Stimulated activated naive CD8-positive, alpha-beta T cell treated with anti-CD3 and anti-CD28 coated beads, Interleukin-15, Interleukin-2, amounts not matched to agents 100 ng/mL and 50 ng/mL, for 24 hours (primary cell): ENCODE results near the gene EHMT2.
"Not testable (repeated sequence)": the region's sequence is repeated elsewhere in the genome, so short reads cannot be mapped to it uniquely, and the experiment has no call there.

Source experiments
- H3K27ac Mint-ChIP-seq: one replicate; pipeline ENCODE4 v1.8.0; 2021; ENCODE audit warnings: mild to moderate bottlenecking, mixed read lengths
- H3K27me3 Mint-ChIP-seq: one replicate; pipeline ENCODE4 v1.8.0; 2021; ENCODE audit warnings: mixed read lengths
- H3K36me3 Mint-ChIP-seq: one replicate; pipeline ENCODE4 v1.8.0; 2021; ENCODE audit warnings: low read depth, mixed read lengths
- H3K4me1 Mint-ChIP-seq: one replicate; pipeline ENCODE4 v1.8.0; 2021; ENCODE audit warnings: low read depth, mixed read lengths
- H3K4me3 Mint-ChIP-seq: one replicate; pipeline ENCODE4 v1.8.0; 2021; ENCODE audit warnings: mild to moderate bottlenecking, mixed read lengths
- H3K9me3 Mint-ChIP-seq: one replicate; pipeline ENCODE4 v1.8.0; 2021; ENCODE audit warnings: mixed read lengths

The EHMT2 gene

DNA sequence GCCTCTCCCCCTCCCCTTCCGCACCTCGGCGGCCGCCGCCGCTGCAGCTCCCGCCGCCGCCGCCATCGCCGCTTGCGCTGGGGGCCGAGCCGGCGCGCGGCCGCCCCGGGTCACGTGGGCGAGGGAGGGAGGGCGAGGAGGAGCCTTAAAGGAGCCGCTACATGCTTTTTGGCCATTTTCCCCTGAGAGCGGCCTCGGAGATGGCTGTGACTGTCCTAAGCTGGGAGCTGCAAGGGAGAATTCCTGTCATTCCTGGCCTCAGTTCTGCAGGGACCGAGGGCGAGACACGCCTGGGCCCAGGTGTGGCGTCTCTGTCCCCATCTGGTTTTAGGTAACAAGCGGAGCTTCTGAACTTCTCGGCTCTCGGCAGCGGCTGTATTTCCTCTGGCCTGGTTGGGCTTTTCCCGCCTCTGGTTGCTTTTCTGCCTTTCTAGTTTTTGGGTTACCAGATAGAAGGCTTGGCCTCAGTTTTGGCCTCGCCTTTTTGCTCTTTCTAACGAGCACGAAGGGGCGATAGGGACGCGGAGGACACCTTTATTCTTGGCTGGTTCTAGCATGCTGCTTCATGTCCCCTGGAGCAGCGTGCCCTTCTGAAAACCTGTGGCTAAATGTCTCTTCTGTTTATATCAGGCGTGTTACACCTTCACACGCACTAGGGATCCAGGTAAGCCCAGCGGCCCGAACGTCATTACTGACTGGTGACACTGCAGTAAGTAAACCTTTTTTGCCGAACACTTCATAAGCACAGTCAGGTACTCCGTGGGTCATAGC lies at the start of gene EHMT2:
TSS of gene EHMT2 (minus strand) at position 87 of the 771 bp plus-strand sequence. CDS start at position 66, 21 bp downstream.
- Mint-ChIP-seq H3K9me3 (no peaks in the 10 kb centered on the region), H3K27ac (peak within 1 kb of the TSS; percentile 89), H3K27me3 (no peaks in the 10 kb centered on the region), H3K4me3 (peak within 1 kb of the TSS; percentile 89), H3K4me1 (peaks cover 44% of the 10 kb centered on the region), H3K36me3 (peaks cover 20% of the 10 kb centered on the region)

DNA sequence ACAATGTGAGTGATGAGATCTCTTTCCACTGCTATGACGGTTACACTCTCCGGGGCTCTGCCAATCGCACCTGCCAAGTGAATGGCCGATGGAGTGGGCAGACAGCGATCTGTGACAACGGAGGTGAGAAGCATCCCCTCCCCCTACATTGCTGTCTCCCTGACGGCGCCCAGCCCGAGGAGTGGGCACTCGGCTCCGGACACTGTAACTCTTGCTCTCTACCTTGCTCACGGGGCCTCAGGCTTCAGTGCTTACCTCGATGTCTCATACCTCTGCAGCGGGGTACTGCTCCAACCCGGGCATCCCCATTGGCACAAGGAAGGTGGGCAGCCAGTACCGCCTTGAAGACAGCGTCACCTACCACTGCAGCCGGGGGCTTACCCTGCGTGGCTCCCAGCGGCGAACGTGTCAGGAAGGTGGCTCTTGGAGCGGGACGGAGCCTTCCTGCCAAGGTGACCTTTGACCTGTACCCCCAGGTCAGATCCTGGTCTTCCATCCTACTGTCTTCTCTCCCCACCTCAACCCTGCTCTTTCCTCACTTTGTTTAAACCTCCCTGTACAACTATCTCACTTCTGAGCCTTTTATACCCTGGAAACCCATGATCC lies 49.7 kb upstream of the EHMT2 start:
- Mint-ChIP-seq H3K36me3 (no peaks in the 10 kb centered on the region), H3K27ac (no peak overlapping the region), H3K4me1 (peaks cover 8% of the 10 kb centered on the region), H3K27me3 (peaks cover 6% of the 10 kb centered on the region), H3K4me3 (no peak overlapping the region), H3K9me3 (no peaks in the 10 kb centered on the region)

DNA sequence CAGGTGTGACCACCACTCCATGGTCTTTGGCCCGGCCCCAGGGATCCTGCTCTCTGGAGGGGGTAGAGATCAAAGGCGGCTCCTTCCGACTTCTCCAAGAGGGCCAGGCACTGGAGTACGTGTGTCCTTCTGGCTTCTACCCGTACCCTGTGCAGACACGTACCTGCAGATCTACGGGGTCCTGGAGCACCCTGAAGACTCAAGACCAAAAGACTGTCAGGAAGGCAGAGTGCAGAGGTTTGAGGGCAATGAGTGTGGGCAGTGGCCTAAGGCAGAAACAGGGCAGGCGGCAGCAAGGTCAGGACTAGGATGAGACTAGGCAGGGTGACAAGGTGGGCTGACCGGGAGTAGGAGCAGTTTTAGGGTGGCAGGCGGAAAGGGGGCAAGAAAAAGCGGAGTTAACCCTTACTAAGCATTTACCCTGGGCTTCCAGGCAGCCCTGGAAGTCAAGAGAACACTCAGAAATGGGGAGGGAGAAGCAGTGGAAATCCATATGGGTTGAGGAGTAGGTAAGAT lies 48.9 kb upstream of the EHMT2 start:
- Mint-ChIP-seq H3K36me3 (no peaks in the 10 kb centered on the region), H3K27me3 (peaks cover 8% of the 10 kb centered on the region), H3K27ac (no peak overlapping the region), H3K4me3 (no peak overlapping the region), H3K9me3 (no peaks in the 10 kb centered on the region), H3K4me1 (peaks cover 8% of the 10 kb centered on the region)

DNA sequence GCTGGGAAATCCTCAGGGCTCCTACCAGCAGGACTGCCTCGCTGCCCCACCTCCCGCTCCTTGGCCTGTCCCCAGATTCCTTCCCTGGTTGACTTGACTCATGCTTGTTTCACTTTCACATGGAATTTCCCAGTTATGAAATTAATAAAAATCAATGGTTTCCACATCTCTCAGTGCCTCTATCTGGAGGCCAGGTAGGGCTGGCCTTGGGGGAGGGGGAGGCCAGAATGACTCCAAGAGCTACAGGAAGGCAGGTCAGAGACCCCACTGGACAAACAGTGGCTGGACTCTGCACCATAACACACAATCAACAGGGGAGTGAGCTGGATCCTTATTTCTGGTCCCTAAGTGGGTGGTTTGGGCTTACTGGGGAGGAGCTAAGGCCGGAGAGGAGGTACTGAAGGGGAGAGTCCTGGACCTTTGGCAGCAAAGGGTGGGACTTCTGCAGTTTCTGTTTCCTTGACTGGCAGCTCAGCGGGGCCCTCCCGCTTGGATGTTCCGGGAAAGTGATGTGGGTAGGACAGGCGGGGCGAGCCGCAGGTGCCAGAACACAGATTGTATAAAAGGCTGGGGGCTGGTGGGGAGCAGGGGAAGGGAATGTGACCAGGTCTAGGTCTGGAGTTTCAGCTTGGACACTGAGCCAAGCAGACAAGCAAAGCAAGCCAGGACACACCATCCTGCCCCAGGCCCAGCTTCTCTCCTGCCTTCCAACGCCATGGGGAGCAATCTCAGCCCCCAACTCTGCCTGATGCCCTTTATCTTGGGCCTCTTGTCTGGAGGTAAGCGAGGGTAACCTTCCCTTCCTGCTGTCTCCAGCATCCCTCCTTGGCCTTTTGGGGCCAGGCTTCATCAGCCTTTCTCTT lies 48.2 kb upstream of the EHMT2 start, which contains the start of gene CFB:
TSS of gene CFB (plus strand) at position 589 of the 863 bp plus-strand sequence. CDS start at position 716, 127 bp downstream.
- H3K36me3 Mint-ChIP-seq = no peaks in the 10 kb centered on the region
- no peaks in the 10 kb centered on the region for H3K9me3 Mint-ChIP-seq
- no peak within 1 kb of the TSS for H3K27ac Mint-ChIP-seq
- H3K27me3 Mint-ChIP-seq = peaks cover 8% of the 10 kb centered on the region
- no peak within 1 kb of the TSS for H3K4me3 Mint-ChIP-seq
- peaks cover 8% of the 10 kb centered on the region for H3K4me1 Mint-ChIP-seq

DNA sequence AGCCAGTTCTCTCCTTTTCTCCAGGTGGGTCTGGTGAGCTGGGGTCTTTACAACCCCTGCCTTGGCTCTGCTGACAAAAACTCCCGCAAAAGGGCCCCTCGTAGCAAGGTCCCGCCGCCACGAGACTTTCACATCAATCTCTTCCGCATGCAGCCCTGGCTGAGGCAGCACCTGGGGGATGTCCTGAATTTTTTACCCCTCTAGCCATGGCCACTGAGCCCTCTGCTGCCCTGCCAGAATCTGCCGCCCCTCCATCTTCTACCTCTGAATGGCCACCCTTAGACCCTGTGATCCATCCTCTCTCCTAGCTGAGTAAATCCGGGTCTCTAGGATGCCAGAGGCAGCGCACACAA lies 47.6 kb upstream of the EHMT2 start:
- H3K4me1 Mint-ChIP-seq = peaks cover 12% of the 10 kb centered on the region
- H3K27me3 Mint-ChIP-seq = peaks cover 8% of the 10 kb centered on the region
- no peaks in the 10 kb centered on the region for H3K36me3 Mint-ChIP-seq
- H3K9me3 Mint-ChIP-seq = no peaks in the 10 kb centered on the region
- no peak overlapping the region for H3K4me3 Mint-ChIP-seq
- H3K27ac Mint-ChIP-seq = no peak overlapping the region

DNA sequence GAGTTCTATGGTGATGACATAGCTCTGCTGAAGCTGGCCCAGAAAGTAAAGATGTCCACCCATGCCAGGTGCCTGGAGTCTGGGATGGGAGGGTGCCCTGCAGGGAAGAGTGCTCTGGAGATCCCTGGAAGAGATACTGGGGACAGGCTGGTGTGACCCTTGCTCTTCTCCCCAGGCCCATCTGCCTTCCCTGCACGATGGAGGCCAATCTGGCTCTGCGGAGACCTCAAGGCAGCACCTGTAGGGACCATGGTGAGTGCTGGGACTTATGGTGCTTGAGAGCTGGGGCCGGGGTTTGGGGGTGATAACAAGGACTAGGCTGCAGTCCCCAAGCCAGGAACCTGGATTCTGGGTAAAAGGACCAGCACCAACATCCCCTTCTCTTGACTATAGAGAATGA lies 46.2 kb upstream of the EHMT2 start:
- H3K4me1 Mint-ChIP-seq = peaks cover 12% of the 10 kb centered on the region

DNA sequence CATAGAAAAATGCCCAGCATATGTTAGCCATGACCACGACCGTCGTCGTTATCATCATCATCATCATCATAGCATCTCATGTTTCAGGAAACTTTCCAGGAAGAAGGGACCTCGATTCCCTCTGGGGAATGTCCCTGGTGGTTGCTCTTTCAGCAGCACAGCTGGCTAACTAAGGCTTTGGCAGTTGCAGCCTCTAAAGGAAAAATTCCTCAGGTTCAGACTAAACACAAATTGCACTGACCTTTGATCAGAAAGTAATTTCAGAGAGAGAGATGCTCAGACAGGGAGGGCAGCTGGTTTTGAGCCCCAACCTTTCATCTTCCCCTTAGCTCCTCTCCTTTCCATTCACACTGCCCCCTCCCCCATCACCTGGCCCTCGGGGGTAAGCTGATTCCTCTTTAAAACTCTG lies 42.8 kb upstream of the EHMT2 start:
- peak overlapping the region; percentile 23 for H3K27ac Mint-ChIP-seq
- peaks cover 5% of the 10 kb centered on the region for H3K4me1 Mint-ChIP-seq
- no peaks in the 10 kb centered on the region for H3K36me3 Mint-ChIP-seq
- H3K9me3 Mint-ChIP-seq = no peaks in the 10 kb centered on the region
- no peak overlapping the region for H3K4me3 Mint-ChIP-seq
- peaks cover 8% of the 10 kb centered on the region for H3K27me3 Mint-ChIP-seq

More for the DNA sequence above, 46.2 kb upstream of the EHMT2 start:
- H3K36me3 Mint-ChIP-seq = no peaks in the 10 kb centered on the region
- no peaks in the 10 kb centered on the region for H3K9me3 Mint-ChIP-seq
- H3K27me3 Mint-ChIP-seq = peaks cover 8% of the 10 kb centered on the region
- no peak overlapping the region for H3K4me3 Mint-ChIP-seq
- H3K27ac Mint-ChIP-seq = no peak overlapping the region

DNA sequence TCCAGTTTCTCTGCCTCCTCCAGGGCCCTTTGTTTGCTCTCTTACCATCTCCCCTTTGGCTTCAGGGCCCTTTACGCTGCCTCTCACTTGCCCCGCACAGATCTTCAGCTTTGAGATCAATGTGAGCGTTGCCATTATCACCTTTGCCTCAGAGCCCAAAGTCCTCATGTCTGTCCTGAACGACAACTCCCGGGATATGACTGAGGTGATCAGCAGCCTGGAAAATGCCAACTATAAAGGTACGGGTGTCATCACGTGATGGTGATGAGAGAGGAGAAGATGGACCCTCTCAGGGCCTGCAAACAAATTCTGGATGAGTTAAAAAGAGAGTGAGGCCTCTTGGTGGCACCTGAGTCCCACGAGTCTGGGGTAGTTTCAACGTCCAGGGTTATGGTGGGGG lies 38.3 kb upstream of the EHMT2 start:
- Mint-ChIP-seq H3K27ac (no peak overlapping the region), H3K4me1 (peaks cover 4% of the 10 kb centered on the region), H3K9me3 (no peaks in the 10 kb centered on the region), H3K4me3 (no peak overlapping the region), H3K36me3 (no peaks in the 10 kb centered on the region), H3K27me3 (no peaks in the 10 kb centered on the region)

DNA sequence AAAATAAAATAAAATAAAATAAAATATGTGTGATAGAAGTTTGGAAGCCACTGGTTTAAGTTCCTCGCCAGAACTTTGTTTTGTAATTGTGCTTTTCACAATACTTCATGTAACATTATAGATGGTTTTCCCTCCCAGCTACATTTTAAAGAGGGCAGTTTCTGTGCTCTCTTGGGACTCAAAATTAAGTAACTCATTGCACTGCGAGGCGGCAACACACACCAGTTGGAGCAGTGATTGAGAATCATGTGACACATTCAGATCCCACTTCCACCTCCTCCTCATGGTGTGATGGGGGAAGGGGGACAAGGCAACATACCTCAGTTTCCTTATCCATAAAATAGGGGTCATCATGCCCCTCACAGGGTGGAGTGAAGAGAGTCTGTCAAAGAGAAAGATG lies 37.5 kb upstream of the EHMT2 start:
- no peak overlapping the region for H3K4me3 Mint-ChIP-seq
- H3K36me3 Mint-ChIP-seq = no peaks in the 10 kb centered on the region
- H3K27ac Mint-ChIP-seq = no peak overlapping the region

DNA sequence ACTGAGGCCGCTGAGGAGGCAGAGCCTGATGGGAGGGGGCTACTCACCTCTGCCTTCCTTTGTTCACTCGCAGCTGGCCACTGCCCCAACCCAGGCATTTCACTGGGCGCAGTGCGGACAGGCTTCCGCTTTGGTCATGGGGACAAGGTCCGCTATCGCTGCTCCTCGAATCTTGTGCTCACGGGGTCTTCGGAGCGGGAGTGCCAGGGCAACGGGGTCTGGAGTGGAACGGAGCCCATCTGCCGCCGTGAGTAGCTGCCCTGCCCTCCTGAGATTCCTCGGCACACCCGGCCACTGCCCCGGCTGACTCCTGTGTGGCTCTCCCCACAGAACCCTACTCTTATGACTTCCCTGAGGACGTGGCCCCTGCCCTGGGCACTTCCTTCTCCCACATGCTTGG lies 36.0 kb upstream of the EHMT2 start:
- no peaks in the 10 kb centered on the region for H3K27me3 Mint-ChIP-seq
- H3K4me3 Mint-ChIP-seq = no peak overlapping the region
- no peaks in the 10 kb centered on the region for H3K9me3 Mint-ChIP-seq
- no peaks in the 10 kb centered on the region for H3K4me1 Mint-ChIP-seq
- H3K36me3 Mint-ChIP-seq = no peaks in the 10 kb centered on the region
- no peak overlapping the region for H3K27ac Mint-ChIP-seq

More for the DNA sequence above, 37.5 kb upstream of the EHMT2 start:
- H3K4me1 Mint-ChIP-seq = no peaks in the 10 kb centered on the region
- no peaks in the 10 kb centered on the region for H3K9me3 Mint-ChIP-seq
- no peaks in the 10 kb centered on the region for H3K27me3 Mint-ChIP-seq

DNA sequence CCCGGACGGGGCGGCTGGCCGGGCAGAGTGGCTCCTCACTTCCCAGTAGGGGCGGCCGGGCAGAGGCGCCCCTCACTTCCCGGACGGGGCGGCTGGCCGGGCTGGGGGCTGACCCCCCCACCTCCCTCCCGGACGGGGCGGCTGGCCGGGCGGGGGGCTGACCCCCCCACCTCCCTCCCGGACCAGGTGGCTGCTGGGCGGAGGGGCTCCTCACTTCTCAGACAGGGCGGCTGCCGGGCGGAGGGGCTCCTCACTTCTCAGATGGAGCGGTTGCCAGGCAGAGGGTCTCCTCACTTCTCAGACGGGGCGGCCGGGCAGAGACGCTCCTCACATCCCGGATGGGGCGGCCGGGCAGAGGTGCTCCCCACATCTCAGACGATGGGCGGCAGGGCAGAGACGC lies 34.6 kb upstream of the EHMT2 start:
- H3K27ac Mint-ChIP-seq, H3K4me3 Mint-ChIP-seq, H3K27me3 Mint-ChIP-seq, H3K4me1 Mint-ChIP-seq, H3K9me3 Mint-ChIP-seq, H3K36me3 Mint-ChIP-seq: not testable (repeated sequence)

DNA sequence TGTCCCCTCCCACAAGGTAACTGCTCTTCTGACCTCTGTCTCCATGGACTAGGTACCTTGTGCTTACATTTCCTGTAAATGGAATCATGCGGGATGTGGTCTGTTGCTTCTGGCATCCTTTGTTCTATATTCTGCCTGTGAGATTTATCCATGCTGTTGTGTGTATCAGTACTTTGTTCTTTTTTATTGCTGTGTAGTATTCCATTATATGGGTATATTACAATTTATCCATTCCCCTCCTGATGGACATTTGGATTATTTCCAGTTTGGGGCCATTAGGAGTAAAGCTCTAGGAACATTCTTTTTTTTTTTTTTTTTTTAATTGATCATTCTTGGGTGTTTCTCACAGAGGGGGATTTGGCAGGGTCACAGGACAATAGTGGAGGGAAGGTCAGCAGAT lies 33.5 kb upstream of the EHMT2 start:
- no peaks in the 10 kb centered on the region for H3K4me1 Mint-ChIP-seq

DNA sequence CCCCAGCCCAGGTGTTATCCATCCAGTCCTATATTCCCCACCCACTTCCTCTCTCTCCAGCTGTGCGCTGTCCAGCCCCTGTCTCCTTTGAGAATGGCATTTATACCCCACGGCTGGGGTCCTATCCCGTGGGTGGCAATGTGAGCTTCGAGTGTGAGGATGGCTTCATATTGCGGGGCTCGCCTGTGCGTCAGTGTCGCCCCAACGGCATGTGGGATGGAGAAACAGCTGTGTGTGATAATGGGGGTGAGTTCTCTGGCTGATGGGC lies 31.1 kb upstream of the EHMT2 start:
- H3K4me1 Mint-ChIP-seq = no peaks in the 10 kb centered on the region
- H3K27me3 Mint-ChIP-seq = peaks cover 2% of the 10 kb centered on the region
- no peaks in the 10 kb centered on the region for H3K36me3 Mint-ChIP-seq
- no peaks in the 10 kb centered on the region for H3K9me3 Mint-ChIP-seq
- no peak overlapping the region for H3K4me3 Mint-ChIP-seq
- no peak overlapping the region for H3K27ac Mint-ChIP-seq

More for the DNA sequence above, 33.5 kb upstream of the EHMT2 start:
- Mint-ChIP-seq H3K36me3 (no peaks in the 10 kb centered on the region), H3K9me3 (no peaks in the 10 kb centered on the region), H3K4me3 (no peak overlapping the region), H3K27me3 (peaks cover 2% of the 10 kb centered on the region), H3K27ac (no peak overlapping the region)

DNA sequence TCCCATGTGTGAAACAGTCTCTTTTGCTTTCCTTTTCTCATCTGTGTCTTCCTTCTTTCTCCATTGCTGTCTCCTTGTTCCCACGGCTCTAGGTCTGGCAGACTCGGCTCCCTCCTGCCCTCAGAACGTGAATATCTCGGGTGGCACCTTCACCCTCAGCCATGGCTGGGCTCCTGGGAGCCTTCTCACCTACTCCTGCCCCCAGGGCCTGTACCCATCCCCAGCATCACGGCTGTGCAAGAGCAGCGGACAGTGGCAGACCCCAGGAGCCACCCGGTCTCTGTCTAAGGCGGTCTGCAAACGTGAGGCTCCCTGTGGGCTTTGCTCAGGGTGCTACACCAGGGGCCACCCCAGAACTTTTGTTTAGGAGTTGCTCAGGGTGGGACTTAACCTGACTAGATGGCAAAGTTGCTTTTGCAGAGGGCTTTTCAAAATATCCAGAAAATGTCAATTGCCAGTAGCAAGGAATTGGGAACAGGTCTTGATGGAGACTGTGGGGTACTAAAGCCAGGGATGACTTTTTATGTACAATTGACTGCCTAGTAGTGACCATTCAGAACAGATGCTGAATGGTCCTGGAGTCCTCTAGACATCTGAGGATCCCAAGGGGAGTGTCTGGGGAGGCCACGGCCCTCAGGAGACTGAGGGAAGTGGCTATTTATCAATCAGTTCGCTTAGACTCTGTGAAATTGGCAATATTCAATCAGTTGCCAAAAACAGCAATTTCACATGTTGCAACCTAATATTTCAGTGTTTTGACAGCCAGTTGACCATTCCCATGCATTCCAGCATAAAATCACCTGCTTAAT lies 30.6 kb upstream of the EHMT2 start:
- H3K27ac Mint-ChIP-seq = no peak overlapping the region
- no peaks in the 10 kb centered on the region for H3K9me3 Mint-ChIP-seq
- H3K4me1 Mint-ChIP-seq = no peaks in the 10 kb centered on the region
- H3K4me3 Mint-ChIP-seq = no peak overlapping the region
- H3K27me3 Mint-ChIP-seq = peaks cover 2% of the 10 kb centered on the region
- H3K36me3 Mint-ChIP-seq = no peaks in the 10 kb centered on the region
